HG03064 (cell line): ENCODE results near the gene MAP4K4.
"Not testable (repeated sequence)": the region's sequence is repeated elsewhere in the genome, so short reads cannot be mapped to it uniquely, and the experiment has no call there.

Source experiments
- ATAC-seq: cut with Tn5 transposase; IDR thresholded peaks from one replicate; pipeline ENCODE4 v1.9.1; 2021; ENCODE audit warnings: low read depth; ENCODE audit not compliant: unreplicated experiment

Gene MAP4K4

DNA sequence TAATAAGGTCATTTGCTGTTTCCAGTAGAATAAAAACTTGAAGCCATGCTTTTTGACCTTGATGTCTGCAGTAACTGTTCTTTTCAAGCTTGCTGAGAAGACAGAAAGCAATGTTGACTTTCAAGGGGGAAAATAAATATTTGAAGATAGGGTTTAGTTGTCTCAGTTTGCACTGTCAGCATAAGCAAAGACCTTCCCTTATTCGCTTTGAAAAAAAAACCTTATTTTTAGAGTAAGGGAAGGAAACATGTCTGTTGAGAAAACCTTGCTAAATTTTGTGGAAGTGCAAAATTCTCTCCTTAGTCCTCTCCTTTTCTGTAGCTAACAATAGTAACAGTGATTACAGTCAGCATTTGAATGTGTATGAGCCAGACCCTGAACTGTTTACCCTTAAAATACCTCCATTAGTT lies 43.1 kb downstream of the MAP4K4 start:
- ATAC-seq = no peak

DNA sequence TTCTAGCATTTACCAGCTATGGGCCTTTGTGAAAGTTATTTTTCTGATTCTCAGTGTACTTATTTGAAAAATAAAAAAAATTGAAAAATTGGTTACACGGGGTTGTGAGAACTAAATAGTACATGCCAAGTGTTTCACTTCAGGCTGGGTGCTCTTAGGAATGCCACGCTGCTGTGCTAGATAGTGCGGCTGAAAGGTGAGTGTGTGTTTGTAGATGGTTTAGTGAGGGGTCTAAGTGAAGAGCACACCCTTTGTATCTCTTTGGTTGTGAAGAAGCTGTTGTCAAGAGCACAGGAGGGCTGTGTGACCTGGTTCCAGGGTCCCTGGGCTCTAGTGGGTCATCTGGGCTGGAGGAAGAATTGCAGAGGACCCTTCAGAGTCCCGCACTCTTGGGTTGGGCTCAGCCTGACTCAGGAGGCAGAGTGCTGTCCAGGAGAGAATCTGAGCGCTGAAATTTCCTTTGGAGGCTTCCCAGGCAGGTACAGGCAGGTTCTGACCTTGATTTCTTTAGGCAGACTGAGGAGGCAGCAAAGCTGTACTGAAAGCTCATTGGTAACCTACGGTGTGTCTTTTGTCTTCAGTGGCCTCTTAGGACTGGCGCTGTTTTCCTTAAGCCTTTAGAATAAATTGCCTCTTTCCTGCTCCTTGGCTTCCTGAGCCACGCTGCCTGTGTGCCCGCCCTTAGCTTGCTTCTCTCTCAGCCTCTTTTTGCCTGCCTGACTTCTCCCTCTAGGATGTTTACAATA lies 44.4 kb downstream of the MAP4K4 start:
- no peak for ATAC-seq

DNA sequence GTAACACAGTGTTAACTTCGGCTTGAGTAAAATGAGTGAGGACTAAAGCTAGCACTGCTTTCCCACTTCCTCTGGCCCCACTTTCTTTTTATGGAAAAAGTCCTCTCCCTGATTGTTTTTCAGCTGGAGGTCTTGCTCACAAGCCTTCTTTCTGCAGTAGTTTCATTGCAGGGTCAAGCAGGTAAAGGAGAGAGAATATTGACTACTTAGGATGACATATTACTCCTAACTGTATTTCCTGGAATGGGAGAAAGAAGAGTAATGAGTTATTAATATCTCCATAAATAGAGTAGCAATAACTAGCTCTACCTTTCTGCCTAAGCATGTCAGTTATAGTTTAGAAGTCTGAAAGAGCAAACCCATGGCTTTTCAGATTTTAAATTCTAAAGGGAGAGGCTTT lies 45.0 kb downstream of the MAP4K4 start:
- no peak for ATAC-seq

DNA sequence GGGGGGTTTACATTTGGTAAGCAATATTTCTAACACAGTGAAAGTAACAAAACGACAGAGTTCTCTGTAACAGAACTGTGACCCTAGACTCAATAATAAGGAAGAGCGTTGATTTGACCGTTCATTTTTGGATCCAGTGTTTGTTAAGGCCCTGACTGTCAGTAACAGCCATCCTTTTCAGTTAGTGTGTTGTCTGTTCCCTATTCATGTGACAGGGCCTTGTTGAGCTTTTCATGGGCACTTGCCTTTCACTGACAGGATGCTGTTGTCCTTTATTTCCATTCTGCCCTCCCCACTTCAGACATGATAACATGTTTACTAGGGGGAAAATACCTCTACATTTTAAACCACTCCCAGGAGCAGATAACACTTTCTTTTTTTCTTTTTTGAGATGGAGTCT lies 45.8 kb downstream of the MAP4K4 start:
- ATAC-seq = no peak

DNA sequence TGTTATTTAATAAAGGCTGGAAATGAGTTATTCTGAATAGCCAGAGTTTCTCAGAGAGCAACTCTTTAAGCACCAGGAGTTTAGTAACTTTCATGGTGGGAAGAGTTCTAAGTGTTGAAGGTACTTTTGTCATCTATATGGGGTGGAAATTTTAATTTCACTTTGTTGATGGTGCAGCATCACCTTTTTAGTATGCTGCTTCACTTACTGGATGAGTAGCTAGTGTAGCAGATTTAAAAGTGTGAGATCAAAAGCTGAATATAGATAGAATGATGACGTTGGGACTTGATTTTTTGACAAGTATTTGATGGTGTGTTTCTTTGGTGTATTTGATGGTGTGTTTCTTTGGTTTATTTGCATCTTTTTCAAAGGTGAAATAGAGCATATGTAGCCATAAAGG lies 47.3 kb downstream of the MAP4K4 start:
- ATAC-seq = no peak

DNA sequence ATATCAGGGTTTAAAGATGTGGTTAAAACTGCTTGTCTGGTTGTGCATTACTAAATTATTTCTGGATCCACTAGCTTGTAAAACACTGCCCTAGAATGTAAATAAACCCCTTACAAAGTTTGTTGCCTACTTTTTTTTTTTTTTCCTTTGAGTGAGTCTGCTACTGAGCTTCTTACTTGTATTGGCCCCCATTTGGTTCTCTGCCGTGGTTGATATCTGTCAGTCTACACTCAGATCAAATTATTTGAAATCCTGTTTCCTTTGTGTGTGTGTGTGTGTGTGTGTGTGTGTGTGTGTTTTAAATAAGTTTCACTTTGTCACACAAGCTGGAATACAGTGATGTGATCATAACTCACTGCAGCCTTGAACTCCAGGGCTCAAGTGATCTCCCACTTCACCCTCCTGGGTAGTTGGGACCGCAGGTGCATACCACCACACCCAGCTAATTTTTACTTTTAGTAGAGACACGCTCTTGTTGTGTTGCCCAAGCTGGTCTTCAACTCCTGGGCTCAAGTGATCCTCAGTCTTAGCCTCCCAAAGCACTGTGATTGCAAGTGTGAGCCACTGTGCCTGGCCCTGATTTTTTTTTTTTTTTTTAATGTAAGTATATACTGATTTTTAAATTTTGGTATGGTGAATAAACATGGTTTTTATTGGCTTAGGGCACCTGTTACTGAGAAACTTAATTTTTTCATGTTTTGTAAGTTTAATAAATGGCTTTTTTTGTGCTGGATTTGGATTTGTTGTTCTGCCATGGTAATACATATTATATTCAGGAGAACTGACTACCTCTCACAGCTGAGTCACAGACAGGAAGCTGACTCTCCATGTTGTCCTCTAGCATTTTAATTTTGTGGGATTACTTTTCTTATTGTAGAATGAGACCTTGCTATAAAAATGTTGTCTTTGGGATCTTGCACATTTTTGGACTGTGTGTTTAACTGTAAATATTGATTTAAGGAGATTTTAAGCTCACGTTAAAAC lies 48.5 kb downstream of the MAP4K4 start:
- ATAC-seq = no peak

DNA sequence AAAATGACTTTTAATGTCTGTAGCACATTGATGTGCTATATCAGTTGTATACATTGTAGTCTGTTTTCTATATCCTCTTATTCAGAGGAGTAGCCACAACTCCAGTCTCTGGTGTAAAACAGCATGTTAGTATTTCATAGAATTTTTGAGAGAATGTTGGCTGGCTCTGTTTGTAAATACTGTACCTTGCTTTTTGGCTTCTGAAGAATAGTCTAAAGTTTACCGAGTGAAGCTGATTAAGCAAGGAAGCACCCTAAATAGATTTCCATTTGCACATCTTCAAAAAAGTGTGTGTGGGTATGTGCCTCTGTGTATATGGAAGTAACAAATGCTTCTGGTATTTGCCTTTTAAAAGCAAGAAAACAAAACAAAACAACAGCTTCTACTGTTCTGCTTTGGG lies 50.5 kb downstream of the MAP4K4 start:
- no peak for ATAC-seq

DNA sequence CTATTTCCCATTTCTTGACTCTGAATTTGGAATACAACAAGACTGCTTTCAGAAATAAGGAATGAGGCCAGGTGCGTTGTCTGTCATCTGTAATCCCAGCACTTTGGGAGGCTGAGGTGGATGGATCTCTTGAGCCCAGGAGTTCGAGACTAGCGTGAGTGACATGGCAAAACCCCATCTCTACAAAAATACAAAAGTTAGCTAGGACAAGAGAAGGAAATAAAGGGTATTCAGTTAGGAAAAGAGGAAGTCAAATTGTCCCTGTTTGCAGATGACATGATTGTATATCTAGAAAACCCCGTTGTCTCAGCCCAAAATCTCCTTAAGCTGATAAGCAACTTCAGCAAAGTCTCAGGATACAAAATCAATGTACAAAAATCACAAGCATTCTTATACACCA lies 51.0 kb downstream of the MAP4K4 start:
- ATAC-seq = not testable (repeated sequence)

DNA sequence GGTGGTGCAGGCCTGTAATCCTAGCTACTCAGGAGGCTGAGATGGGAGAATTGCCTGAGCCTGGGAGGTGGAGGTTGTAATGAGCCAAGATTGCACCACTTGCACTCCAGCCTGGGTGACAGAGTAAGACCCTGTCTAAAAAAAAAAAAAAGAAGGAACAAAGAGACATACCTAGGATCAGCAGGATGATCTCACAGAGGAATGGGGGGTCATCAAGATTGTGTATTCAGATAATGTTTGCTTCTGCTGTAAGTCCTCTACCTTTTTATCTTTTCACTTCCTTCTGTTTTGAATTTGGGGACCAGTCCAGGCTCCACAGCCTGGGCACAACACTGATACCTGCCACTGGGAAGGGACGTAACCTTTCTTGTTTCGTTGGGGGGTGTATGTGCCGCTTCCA lies 53.2 kb downstream of the MAP4K4 start:
- ATAC-seq = no peak

DNA sequence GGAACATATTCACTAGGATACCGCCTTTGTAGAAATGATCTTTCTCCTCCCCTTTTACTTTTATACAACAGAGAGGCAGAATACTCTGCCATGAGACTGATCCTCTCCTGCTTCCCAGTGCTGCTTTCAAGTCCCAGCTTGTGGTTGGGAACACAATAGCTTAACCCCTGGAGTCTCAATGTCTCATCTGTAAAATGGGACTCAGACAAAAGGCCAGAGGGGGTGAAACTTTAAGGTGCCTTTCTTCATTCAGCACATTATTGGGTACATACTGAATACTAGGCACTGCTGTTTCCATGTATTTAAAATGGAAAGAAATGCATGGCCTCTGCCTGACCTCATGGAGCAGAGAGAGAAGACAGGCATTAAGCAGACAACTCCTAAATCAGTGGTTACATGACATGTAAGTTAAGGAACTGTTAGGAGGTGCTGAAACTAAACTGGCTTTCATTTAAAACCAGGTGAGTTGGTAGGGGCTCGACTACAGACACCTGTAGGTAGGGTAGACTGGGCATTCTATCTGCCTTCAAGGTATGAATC lies 53.8 kb downstream of the MAP4K4 start:
- ATAC-seq = no peak

DNA sequence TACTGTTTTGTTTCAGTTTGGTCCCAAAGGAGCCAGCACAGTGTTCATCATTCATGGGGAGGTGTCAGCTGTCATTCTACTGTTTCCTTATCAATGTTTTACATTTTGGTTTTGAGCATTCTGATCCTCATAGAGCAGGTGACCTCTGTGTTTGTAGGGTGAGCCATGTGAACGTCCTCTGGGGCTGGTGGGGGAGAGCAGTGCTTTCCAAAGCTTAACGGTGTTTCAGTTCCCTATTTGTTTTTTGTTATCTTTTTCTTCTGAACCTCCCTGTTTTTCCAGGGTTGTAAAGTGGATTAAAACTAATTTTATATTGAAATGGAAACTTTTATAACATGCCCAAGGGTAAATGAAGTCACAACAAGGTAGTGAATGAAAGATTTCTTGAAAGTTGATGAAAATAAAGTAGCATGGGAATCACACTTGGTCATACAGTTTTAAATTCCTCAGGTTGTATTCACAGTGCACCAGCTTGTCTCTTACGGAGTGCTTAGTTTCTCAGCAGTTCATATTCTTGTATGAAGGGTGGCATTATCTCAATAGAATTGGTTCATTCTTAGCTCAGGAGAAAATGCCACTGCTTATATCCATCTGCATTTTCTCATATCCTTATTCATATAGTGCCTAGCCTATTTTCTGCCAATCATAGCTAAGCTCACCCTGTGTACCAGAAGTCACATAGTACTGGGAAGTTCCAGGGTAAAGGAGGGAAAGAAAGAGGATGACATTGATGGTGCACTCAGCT lies 54.5 kb downstream of the MAP4K4 start:
- ATAC-seq = peak; percentile 77

DNA sequence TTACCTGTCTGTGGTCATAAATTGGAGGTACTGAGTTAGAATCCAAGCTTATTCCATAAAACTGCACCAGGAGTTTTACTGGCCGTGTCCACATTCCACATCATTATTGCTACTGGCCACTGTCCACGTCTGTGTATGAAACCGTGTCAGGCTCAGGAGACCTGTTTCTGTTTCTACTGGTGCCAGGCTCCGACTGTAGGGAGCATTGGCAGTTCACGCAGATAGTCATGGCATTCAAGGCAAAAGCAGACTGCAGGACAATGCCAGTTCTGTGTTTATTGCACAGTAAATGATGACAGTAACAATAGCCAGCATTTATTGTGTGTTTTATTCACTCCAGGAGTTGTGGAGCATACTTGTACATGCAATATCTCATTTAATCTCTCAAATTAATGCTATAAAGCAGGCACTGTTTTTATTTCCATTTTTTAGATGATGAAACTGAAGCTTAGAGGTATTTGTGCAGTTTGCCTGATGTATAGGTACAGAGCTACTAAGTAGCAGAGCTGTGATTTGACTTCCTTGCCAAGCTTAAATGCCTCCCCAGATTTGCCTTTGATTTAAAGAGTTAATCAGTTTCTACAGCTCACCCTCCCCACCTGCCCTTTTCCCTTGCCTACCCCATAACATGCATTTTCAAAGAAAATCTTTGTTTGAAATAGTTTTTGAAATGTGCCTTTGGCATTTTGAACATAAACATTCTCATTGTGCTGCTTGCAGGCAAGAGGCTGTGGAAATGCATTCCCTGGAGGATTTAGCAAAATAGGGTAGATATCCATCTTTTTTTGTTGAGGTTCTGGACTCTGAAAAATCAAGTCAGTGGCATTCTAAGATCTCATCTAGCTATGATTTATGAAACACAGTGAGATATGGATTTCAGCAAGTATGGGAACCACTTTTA lies 55.5 kb downstream of the MAP4K4 start:
- no peak for ATAC-seq

DNA sequence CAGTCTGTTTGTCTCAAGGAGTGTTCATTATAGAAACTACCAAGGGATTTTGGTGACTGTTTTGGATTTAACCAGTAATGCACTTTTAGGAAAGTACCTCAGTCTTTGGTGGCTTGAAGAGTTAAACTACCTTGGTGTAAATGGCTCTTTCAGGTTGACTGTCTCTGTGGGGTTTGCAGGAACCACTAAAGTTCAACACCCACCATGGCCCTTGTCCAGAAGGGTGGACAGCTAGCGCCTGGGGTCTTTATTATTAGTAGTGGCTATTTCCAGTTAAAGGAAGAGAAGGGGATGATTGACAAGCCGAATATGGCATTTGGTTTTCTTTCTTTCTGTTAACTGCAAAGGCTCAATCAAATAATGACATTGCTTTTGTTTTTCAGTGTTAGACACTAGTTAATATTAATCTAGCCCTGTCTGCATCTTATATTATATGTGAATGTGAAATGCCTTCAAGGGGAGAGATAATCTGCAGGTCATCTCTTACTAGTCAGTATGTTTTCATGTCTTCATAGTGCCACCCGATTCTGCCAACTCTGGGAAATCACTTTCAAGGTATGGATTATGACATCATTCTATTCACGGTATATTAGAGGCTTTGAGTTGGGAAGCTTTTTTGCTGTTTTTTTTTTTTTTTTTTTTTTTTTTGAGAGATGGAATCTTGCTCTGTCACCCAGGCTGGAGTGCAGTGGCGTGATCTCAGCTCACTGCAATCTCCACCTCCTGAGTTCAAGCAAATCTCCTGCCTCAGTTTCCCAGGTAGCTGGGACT lies 56.4 kb downstream of the MAP4K4 start:
- ATAC-seq = no peak

DNA sequence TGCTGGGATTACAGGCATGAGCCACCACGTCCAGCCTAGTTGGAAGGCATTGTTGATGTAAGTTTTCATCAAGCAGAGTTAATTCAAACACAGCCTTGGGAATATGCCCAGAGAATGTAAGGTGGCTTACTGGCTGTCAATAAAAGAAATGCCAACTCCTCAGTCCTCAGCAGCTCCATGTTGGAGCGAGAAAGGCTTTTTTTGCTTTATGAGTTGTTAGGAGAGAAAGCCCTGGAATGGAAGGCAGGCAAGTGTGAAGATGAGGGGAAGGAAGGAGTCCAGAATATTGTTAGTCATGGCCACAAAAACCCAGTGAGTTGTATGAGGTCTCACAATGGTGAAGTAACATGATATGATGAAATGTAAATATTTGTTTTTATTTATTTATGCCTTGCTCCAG lies 57.1 kb downstream of the MAP4K4 start:
- no peak for ATAC-seq

DNA sequence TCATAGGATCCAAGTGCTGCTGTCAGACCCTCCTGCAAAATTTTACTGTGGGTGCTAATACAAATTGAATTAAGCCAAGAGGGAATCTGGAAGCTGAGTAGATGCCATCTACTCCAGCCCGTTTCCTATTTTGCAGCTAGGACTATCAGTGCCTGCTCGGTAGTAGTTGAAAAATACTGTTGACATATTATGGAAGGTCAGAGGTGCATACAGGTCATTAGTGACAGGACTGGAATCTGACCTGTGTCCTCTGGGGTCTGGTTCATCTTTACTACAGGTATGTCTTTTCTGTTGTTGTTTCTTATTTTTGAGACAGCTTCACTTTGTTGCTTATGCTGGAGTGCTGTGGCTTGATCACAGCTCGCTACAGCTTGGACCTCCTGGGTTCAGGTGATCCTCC lies 58.8 kb downstream of the MAP4K4 start:
- ATAC-seq = no peak

DNA sequence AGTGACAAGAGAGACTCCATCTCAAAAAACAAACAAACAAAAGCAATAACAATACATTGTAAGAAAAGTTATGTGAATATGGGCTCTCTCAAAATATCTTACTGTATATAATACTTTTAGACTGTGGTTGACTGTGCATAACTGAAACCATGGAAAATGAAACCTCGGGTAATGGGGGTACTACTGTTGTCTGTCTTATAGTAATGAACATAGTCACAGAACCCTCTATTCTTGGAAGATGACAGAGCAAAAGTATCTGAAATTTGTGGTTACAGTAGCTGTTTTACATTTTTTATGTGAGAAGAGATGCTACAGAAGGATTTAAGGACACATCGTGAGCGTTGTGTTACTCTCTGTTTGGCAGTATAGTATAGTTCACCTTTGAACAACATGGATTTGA lies 60.5 kb downstream of the MAP4K4 start:
- ATAC-seq = no peak

DNA sequence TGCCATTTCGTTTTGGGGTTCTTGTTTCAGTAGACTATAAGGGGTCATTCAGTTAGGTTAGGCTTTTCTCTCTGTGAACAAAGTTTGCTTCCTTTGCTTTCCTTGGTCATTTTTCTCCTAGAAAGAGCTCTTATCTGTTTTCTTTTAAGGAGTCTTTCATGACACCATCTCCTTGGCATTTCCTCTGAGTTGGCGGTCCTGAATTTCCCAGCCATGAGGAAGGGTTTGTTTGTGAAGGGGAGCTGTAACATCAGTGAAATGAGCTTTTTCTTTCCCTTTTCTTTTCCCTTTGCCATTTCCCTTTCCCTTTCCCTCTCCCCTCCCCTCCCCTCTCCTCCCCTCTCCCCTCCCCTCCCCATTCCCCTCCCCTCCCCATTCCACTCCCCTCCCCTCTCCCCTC lies 61.7 kb downstream of the MAP4K4 start:
- no peak for ATAC-seq

DNA sequence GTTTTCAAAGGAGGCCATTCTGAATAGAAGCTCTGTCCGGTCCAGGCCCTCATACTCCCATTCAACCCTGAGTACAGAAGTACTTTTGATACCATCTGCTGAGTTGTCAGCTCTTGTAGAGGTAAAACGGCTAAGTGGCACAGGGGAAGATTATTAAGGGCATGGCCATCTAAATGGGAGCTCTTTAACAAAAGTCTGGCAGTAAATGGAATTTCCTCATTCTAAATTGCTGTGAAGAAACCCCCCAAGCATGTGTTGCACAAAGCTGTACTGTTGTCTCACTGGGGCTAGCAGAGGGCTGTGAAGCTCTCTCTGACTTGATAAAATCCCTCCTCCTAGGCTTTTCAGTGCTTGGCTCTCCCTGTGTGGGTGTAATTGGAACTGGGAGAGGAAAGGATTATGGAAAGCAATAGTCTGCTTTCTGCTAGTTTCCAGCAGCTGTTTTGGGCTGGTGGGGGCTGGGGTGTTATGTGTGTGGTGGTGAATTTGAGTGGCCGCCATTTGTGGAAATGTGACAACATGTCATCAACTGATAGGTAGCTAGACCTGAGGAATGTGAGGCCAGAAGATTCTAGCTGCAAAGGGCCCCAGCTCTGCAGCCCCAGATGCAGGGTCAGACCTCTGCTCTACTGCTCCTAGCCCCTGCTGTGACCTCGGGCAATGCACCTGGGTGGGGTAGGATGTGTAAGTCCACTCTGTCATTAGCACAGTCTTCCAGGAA lies 65.1 kb downstream of the MAP4K4 start:
- ATAC-seq = no peak
